ENCODE measurements around the gene ASTN2.

- TF ChIP-seq POLR2A (IDR thresholded peaks at IDR 0.05; ENCODE audit: extremely low read depth, insufficient read length), result no peak
- no peak for TF ChIP-seq CTCF (IDR thresholded peaks at IDR 0.05; ENCODE audit: low read depth, low read length)
Measured at GRCh38 chr9:116736399-116737151, 678.3 kb downstream of the ASTN2 start.
